Activated CD8-positive, alpha-beta memory T cell treated with anti-CD3 and anti-CD28 coated beads, Interleukin-2, amount 10 ng/mL, durations not matched to agents 7 days and 5 days (primary cell): ENCODE measurements around the gene PKN1. TPM values are rescaled to one million over a fixed set of nuclear protein-coding genes. Genes with fewer than 3 reads are reported as not detected.

Experiments
- ATAC-seq: fragments of 150-1000 bp; cut with Tn5 transposase; one replicate; pipeline ENCODE4 v1.10.0; 2021; ENCODE audit warnings: moderate library complexity
- CTCF ChIA-PET: fragments of 350-600 bp; sonication (Branson Sonifier 250); formaldehyde crosslinking; loops from one replicate; lab custom pipeline; 2021; ENCODE audit warnings: antibody characterized with exemption; lab: Charles Lee
- DNase-seq: peaks from one replicate; pipeline ENCODE4 v3.0.0-alpha.2; 2020
- H3K27ac Mint-ChIP-seq: one replicate; pipeline ENCODE4 v1.8.0; 2021; ENCODE audit warnings: mild to moderate bottlenecking, mixed read lengths
- H3K27me3 Mint-ChIP-seq: one replicate; pipeline ENCODE4 v1.8.0; 2021; ENCODE audit warnings: mixed read lengths
- H3K36me3 Mint-ChIP-seq: one replicate; pipeline ENCODE4 v1.8.0; 2021; ENCODE audit warnings: mild to moderate bottlenecking, mixed read lengths
- H3K4me1 Mint-ChIP-seq: one replicate; pipeline ENCODE4 v1.8.0; 2021; ENCODE audit warnings: mixed read lengths
- H3K4me3 Mint-ChIP-seq: one replicate; pipeline ENCODE4 v1.8.0; 2021; ENCODE audit warnings: mild to moderate bottlenecking, moderate library complexity, mixed read lengths
- H3K9me3 Mint-ChIP-seq: one replicate; pipeline ENCODE4 v1.8.0; 2022; ENCODE audit warnings: low read depth, mixed read lengths
- total RNA-seq, 2 experiments: library from RNA; stranded (reverse); gene quantifications; one replicate each; pipeline ENCODE4 v1.2.3, GENCODE V29; 2021

Gene PKN1
- total RNA-seq, 2 experiments from 2014 or later, result 224 to 236 TPM

DNA sequence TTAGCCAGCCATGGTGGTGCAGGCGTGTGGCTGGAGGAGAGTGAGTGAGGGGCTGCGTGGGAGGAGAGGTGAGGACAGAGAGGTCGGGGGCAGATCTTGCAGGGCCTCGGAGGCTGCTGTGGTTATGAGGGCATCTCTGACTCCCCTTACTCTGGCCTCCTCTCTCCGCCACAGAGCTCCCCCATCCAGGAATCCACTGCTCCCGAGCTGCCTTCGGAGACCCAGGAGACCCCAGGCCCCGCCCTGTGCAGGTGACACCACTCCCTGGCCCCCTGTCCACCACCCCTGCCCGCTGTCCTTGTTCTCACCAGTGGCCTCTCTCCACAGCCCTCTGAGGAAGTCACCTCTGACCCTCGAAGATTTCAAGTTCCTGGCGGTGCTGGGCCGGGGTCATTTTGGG, 34.3 kb downstream of the PKN1 start:
- H3K27me3 Mint-ChIP-seq, result no peaks in the 10 kb centered on the region
- no peaks in the 10 kb centered on the region for H3K9me3 Mint-ChIP-seq
- CTCF ChIA-PET, result interaction anchor here (0.5 to 2.6 kb wide), 10 partner anchors 11 to 388 kb away, joined by 3 to 12 read pairs (median 3); no protein-coding TSS in a partner anchor
- DNase-seq (no peak), ATAC-seq (no peak)
- H3K4me1 Mint-ChIP-seq, result peaks cover 4% of the 10 kb centered on the region
- peaks cover 33% of the 10 kb centered on the region for H3K36me3 Mint-ChIP-seq
- no peak overlapping the region for H3K27ac Mint-ChIP-seq
- no peak overlapping the region for H3K4me3 Mint-ChIP-seq

DNA sequence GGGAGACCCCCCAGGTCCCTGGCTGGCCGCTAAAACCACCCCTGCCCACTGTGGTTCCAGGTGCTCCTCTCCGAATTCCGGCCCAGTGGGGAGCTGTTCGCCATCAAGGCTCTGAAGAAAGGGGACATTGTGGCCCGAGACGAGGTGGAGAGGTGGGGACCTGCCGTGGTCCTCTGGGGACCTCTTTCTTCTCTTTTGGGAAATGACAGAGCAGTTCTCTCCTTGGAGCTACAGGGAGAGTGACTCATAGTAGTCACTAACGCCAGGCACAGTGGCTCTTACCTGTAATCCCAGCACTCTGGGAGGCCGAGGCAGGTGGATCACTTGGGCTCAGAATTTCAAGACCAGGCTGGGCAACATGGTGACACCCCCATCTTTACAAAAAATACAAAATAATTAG, 34.7 kb downstream of the PKN1 start:
- H3K36me3 Mint-ChIP-seq, result peaks cover 30% of the 10 kb centered on the region
- no peak overlapping the region for H3K4me3 Mint-ChIP-seq
- peaks cover 3% of the 10 kb centered on the region for H3K27me3 Mint-ChIP-seq
- no peaks in the 10 kb centered on the region for H3K9me3 Mint-ChIP-seq
- CTCF ChIA-PET, result interaction anchor here (0.5 to 2.6 kb wide), 10 partner anchors 10 to 388 kb away, joined by 3 to 12 read pairs (median 3); no protein-coding TSS in a partner anchor
- ATAC-seq (no peak), DNase-seq (no peak)
- H3K27ac Mint-ChIP-seq, result no peak overlapping the region
- peaks cover 5% of the 10 kb centered on the region for H3K4me1 Mint-ChIP-seq

DNA sequence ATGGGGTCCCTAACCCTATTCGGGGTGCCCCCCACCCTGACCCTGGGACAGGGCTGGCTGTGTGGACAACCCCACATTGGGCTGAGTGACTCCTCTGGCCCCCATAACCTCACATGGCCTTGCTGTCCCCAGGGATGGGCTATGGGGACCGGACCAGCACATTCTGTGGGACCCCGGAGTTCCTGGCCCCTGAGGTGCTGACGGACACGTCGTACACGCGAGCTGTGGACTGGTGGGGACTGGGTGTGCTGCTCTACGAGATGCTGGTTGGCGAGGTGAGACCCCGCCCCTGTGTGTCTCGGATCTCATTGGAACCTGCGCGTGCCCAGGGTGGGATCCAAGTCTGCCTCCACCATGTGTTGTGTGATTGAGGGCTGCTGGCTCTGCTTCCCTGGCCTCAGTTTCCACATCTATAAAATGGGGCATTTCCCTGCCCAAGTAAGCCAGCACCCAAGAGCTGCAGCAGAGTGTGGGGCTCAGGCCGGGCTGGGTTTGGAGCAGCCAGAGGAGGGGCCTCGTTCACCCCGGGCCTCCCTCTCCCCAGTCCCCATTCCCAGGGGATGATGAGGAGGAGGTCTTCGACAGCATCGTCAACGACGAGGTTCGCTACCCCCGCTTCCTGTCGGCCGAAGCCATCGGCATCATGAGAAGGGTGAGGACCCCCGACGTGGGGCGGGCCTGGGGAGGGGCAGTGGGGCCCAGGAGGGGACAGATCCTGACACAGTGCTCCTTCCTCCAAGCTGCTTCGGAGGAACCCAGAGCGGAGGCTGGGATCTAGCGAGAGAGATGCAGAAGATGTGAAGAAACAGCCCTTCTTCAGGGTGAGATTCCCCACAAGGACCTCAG, 37.1 kb downstream of the PKN1 start:
- Mint-ChIP-seq H3K27ac (no peak overlapping the region), H3K4me3 (no peak overlapping the region), H3K9me3 (no peaks in the 10 kb centered on the region), H3K4me1 (peaks cover 16% of the 10 kb centered on the region), H3K36me3 (peaks cover 18% of the 10 kb centered on the region), H3K27me3 (peaks cover 16% of the 10 kb centered on the region)
- ATAC-seq (no peak), DNase-seq (no peak)
- CTCF ChIA-PET, result no interaction called here

DNA sequence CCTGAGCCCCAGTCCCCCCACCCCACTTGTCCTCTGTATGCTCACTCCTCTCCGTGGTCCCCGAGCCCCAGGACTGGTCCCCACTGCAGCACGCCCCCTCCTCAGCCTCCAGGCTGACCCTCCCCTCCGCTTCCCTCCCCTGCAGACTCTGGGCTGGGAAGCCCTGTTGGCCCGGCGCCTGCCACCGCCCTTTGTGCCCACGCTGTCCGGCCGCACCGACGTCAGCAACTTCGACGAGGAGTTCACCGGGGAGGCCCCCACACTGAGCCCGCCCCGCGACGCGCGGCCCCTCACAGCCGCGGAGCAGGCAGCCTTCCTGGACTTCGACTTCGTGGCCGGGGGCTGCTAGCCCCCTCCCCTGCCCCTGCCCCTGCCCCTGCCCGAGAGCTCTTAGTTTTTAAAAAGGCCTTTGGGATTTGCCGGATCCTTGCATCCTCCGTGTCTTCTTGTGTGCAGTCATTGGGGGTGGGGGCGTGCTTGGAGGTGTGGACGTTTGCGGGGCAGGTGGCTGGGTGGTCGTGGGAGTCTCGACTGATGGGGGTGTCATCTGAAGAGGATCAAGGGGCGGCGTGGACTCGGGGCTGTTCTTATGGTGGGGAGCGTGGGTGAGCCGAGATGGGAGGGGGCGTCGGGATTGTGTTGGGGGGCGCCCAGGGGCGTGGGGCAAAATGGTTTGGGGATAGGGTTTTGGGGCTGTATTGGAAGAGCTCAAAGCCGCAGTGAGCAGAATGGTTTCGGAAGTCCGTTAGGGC, 38.5 kb downstream of the PKN1 start:
- CTCF ChIA-PET, result interaction anchor here (0.6 to 2.6 kb wide), 27 partner anchors 9 to 412 kb away, joined by 3 to 22 read pairs (median 7); partner anchors contain the start of genes ASF1B, GIPC1, NDUFB7 and PKN1
- Mint-ChIP-seq H3K4me3 (no peak overlapping the region), H3K27me3 (peaks cover 16% of the 10 kb centered on the region), H3K4me1 (peaks cover 25% of the 10 kb centered on the region), H3K27ac (no peak overlapping the region), H3K9me3 (no peaks in the 10 kb centered on the region), H3K36me3 (peaks cover 14% of the 10 kb centered on the region)
- DNase-seq, result no peak
- no peak for ATAC-seq

DNA sequence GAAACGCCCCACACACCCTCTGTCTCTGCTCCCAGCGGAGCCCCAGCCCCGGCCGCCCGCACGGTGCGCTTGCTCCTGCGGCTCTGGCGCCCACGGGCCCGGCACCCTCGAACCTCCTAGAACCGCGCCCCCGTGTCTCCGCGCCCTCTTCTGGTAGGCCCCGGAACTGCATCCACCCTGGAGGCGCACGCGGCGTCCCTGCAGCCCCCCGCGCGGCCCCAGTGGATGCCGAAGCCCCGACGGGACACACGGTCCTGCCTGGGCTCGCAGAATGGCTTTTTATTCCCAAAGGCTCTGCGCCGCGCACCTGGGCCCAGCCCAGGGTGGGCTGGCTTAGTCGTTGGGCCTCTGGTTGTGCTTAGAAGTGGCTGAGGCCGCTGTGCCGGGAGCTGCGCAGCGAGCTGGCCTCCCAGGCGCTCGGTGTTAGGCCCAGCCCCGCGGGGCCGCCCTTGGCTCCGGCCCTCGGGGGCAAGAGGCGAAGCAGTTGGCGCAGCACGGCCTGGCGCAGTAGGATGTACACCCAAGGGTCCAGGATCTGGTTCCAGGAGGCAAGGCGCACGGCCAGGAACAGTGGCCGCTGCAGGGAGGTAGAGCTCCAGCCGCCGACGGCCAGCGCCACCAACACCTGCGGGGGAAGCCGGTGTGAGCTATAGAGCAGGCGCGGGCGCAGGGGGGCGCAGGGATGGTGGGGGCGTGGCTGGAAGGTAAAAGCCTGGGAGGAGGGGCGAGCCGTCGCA, 39.3 kb downstream of the PKN1 start:
- CTCF ChIA-PET, result interaction anchor here (0.6 to 2.6 kb wide), 36 partner anchors 8 to 413 kb away, joined by 3 to 22 read pairs (median 6); partner anchors contain the start of genes ASF1B, GIPC1, NDUFB7 and PKN1
- Mint-ChIP-seq H3K36me3 (peaks cover 12% of the 10 kb centered on the region), H3K27ac (no peak overlapping the region), H3K9me3 (no peaks in the 10 kb centered on the region), H3K27me3 (peaks cover 16% of the 10 kb centered on the region), H3K4me1 (peaks cover 26% of the 10 kb centered on the region), H3K4me3 (no peak overlapping the region)
- DNase-seq, result peak; percentile 85
- peak; percentile 79 for ATAC-seq

DNA sequence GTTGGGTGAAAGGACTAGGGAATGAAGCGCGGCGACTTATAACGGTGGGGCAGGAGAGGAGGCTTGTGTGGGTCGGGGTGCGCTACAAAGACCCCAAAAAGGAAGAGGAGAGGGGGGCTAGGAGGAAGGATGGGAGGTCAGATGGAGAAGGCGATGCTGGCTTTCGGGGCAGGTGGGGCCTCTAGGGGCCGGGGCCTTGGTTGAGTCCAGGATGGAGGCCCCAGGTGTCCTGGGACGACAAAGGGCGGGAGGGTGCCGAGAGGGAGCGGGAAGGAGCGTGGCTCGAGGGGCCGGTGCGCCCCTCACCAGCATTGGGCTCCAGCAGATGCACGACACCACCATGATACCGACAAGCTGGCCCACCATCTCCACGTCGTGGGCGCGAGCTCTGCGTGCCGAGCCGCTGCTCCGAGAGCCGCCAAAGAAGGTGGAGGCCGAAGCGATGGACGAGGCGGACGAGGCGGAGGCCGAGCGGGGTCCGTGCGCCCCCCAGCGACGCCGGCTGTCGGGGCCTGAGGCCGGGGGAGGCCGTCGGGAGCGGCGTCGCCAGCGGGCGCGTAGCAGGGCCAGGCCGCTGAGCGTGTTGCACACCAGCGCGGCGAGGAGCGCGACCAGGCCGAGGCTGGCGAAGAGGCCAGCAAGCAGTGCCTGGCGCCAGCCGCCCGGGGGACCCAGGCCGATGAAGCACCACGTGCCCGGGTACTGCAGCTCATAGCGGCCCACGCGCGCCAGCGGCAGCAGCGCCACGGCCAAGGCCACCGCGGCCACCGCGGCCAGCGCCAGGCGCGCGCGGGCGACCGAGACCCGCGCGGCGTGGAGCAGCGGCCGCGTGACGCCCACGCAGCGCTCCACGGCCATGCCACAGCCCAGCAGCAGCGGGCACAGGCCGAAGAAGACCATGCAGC, 40.2 kb downstream of the PKN1 start:
- peaks cover 26% of the 10 kb centered on the region for H3K4me1 Mint-ChIP-seq
- CTCF ChIA-PET, result interaction anchor here (0.6 to 2.6 kb wide), 32 partner anchors 8 to 369 kb away, joined by 3 to 22 read pairs (median 6); partner anchors contain the start of genes ASF1B, GIPC1, NDUFB7 and PKN1
- H3K27me3 Mint-ChIP-seq, result peaks cover 16% of the 10 kb centered on the region
- H3K9me3 Mint-ChIP-seq, result no peaks in the 10 kb centered on the region
- DNase-seq (no peak), ATAC-seq (no peak)
- H3K27ac Mint-ChIP-seq, result no peak overlapping the region
- H3K36me3 Mint-ChIP-seq, result peaks cover 11% of the 10 kb centered on the region
- no peak overlapping the region for H3K4me3 Mint-ChIP-seq

DNA sequence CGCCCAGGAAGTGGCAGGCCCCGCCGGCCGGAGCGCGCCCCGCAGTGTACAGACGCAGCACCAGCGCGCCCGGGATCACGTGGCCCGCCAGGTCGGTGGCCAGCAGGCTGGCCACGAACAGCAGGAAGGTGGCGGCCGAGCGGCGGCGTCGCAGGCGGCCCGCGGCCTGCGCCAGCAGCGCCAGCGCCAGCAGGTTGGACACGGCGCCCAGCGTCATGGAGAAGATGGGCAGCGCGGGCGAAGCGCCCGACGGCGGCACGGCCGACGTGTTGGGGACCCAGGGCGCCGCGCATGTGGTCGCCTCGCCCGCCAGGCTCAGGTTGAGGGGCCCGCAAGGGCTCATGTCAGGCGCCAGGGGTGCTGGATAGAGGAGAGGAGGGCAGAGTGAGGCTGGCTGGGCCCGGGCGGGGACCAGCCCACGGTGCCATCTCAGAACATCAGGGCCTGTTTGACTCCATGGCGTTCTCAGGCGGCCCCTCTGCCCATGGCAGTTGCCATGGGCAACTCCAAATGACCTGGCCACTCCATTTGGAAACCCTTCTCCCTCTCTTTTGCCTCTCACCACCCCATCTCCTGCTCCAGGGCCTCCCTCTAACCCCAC, 41.0 kb downstream of the PKN1 start:
- ATAC-seq, result no peak
- peaks cover 6% of the 10 kb centered on the region for H3K36me3 Mint-ChIP-seq
- no peak for DNase-seq
- H3K27me3 Mint-ChIP-seq, result peaks cover 16% of the 10 kb centered on the region
- CTCF ChIA-PET, result interaction anchor here (1.2 to 1.7 kb wide), 3 partner anchors 30 to 339 kb away, joined by 3 to 4 read pairs (median 3); no protein-coding TSS in a partner anchor
- peaks cover 26% of the 10 kb centered on the region for H3K4me1 Mint-ChIP-seq
- H3K27ac Mint-ChIP-seq, result no peak overlapping the region
- H3K4me3 Mint-ChIP-seq, result no peak overlapping the region
- H3K9me3 Mint-ChIP-seq, result no peaks in the 10 kb centered on the region

DNA sequence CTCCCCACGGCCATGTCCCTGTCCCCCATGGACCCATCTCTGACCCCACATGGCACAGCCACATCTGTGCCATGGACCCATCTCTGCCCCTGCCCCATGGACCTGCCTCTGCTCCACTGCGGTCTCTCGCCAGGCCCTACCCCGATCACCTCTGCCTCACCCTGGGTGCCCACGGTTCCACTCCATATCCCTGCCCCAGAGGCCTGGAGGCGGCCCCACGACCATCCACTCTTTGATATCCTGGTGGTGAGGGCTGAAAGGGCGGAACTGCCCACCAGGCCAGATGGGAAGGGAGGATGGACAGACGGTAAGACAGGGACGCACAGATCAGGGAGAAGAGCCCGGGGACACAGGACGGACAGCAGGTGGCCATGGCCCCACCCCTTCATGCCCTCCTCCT, 41.7 kb downstream of the PKN1 start:
- no peak overlapping the region for H3K27ac Mint-ChIP-seq
- DNase-seq, result no peak
- no peak for ATAC-seq
- H3K4me3 Mint-ChIP-seq, result no peak overlapping the region
- H3K27me3 Mint-ChIP-seq, result peaks cover 16% of the 10 kb centered on the region
- peaks cover 26% of the 10 kb centered on the region for H3K4me1 Mint-ChIP-seq
- no peaks in the 10 kb centered on the region for H3K9me3 Mint-ChIP-seq
- H3K36me3 Mint-ChIP-seq, result peaks cover 5% of the 10 kb centered on the region
- CTCF ChIA-PET, result interaction anchor here (0.6 to 1.4 kb wide), 8 partner anchors 10 to 338 kb away, joined by 3 to 8 read pairs (median 4); partner anchors contain the start of genes ASF1B and GIPC1

DNA sequence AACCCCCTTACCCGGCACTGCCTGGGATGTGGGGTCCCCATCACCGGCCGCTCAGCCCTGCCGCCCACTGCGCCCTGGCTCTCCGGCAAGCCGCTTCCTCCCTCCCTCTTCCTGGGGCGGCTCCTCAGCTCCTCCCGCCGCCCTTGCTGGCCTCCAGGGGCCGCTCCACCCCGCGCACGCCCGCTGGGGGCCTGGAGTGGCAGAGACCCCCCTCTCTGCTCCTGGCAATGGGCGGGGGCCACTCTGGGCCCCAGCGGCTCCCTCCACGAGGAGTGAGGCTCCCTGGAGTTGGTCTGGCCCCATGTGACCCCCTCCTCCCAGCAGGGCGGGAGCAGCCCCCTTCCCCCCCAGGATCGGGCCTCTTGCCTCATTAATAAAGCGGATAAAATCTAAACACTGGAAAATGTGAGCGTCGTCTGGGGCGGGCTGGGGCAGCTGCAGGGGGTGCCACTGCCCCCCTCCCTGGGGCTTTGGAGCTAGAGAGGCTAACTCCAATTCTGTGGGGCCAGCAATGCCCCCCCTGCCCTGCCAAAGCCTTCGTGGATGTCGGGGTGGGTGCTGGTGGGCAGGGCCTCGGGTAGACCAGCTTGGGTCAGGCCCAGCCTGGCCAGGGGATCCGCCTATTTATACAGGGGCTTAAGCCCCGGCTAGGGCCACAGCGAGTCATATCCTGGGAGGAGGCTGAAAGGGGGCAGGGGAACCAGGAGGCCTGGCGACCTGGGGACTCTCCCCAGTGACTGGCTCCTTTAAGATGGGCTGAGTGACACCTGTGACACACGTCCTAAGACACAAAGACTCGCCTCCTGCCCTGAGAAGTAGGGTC, 42.4 kb downstream of the PKN1 start, which contains the start of gene PTGER1:
Gene PTGER1 (minus strand): TSS at position 104 of the 823 bp plus-strand sequence. CDS start 1,034 bp downstream, outside the sequence.
- H3K9me3 Mint-ChIP-seq, result no peaks in the 10 kb centered on the region
- H3K36me3 Mint-ChIP-seq, result peaks cover 2% of the 10 kb centered on the region
- H3K4me3 Mint-ChIP-seq, result no peak within 1 kb of the TSS
- H3K4me1 Mint-ChIP-seq, result peaks cover 28% of the 10 kb centered on the region
- CTCF ChIA-PET, result interaction anchor here (0.6 to 1.4 kb wide), 8 partner anchors 9 to 338 kb away, joined by 3 to 8 read pairs (median 4); partner anchors contain the start of genes ASF1B and GIPC1
- no peak within 1 kb of the TSS for H3K27ac Mint-ChIP-seq
- DNase-seq (peak; percentile 52), ATAC-seq (peak; percentile 11)
- peaks cover 16% of the 10 kb centered on the region for H3K27me3 Mint-ChIP-seq

DNA sequence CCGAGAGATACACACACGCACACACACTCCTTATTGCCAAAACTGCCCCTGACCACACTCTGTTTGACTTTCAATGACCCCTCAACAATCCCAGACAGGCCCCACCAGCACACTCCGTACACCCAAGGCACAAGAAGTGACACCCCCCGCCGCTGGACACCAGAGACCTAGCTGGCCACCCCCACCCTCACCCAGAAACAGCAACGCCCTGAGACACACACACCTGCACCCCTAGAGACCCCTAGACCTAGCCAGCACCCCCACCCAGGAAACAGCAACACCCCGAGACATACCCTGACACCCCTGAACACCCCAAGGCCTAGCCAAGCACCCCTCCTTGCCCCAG, 43.2 kb downstream of the PKN1 start:
- Mint-ChIP-seq H3K27ac (no peak overlapping the region), H3K36me3 (peaks cover 2% of the 10 kb centered on the region), H3K9me3 (no peaks in the 10 kb centered on the region), H3K4me3 (no peak overlapping the region), H3K4me1 (peaks cover 32% of the 10 kb centered on the region), H3K27me3 (peaks cover 16% of the 10 kb centered on the region)
- ATAC-seq, result no peak
- DNase-seq, result no peak
- CTCF ChIA-PET, result no interaction called here
